Measurements from ENCODE around the gene S100PBP. TPM values are rescaled to one million over a fixed set of nuclear protein-coding genes. Genes with fewer than 3 reads are reported as not detected.
A peak's percentile ranks its signal among the peaks of the same experiment; 100 is the strongest.
"Not testable (repeated sequence)": the region's sequence is repeated elsewhere in the genome, so short reads cannot be mapped to it uniquely, and the experiment has no call there.

The S100PBP gene
- total RNA-seq, 2 experiments from 2014 or later, result 58.0 to 65.8 TPM

GRCh38 chr1:32797456-32797855 is 20.0 kb upstream of the S100PBP start:
- Mint-ChIP-seq H3K4me1 (peaks cover 63% of the 10 kb centered on the region), H3K4me3 (no peak overlapping the region), H3K36me3 (ENCODE audit: low read depth) (peaks cover 58% of the 10 kb centered on the region), H3K27ac (peak overlapping the region; percentile 52), H3K27me3 (no peaks in the 10 kb centered on the region), H3K9me3 (no peaks in the 10 kb centered on the region)
- CTCF ChIA-PET, result no interaction called here
- no peak for DNase-seq
- POLR2A ChIA-PET, result no interaction called here

GRCh38 chr1:32798191-32798590 is 19.3 kb upstream of the S100PBP start:
- Mint-ChIP-seq H3K27ac (peak overlapping the region; percentile 75), H3K4me3 (peak overlapping the region; percentile 1), H3K27me3 (no peaks in the 10 kb centered on the region), H3K9me3 (no peaks in the 10 kb centered on the region), H3K4me1 (peaks cover 61% of the 10 kb centered on the region), H3K36me3 (ENCODE audit: low read depth) (peaks cover 57% of the 10 kb centered on the region)
- no peak for DNase-seq
- POLR2A ChIA-PET, result no interaction called here
- CTCF ChIA-PET, result no interaction called here

GRCh38 chr1:32798679-32799416 is 18.6 kb upstream of the S100PBP start:
- Mint-ChIP-seq H3K4me3 (peak overlapping the region; percentile 5), H3K27me3 (no peaks in the 10 kb centered on the region), H3K27ac (peak overlapping the region; percentile 86), H3K9me3 (no peaks in the 10 kb centered on the region), H3K36me3 (ENCODE audit: low read depth) (peaks cover 54% of the 10 kb centered on the region), H3K4me1 (peaks cover 57% of the 10 kb centered on the region)
- ChIA-PET CTCF (interaction anchor here (0.5 kb wide), 2 partner anchors 101 to 162 kb away, joined by 3 to 5 read pairs; no protein-coding TSS in a partner anchor), POLR2A (no interaction called here)
- DNase-seq, result peak; percentile 38

- Mint-ChIP-seq H3K9me3 (no peaks in the 10 kb centered on the region), H3K4me1 (peaks cover 58% of the 10 kb centered on the region), H3K27ac (peak overlapping the region; percentile 84), H3K27me3 (no peaks in the 10 kb centered on the region), H3K36me3 (ENCODE audit: low read depth) (peaks cover 63% of the 10 kb centered on the region), H3K4me3 (peak overlapping the region; percentile 7)
- DNase-seq, result peak; percentile 57
- CTCF ChIA-PET, result no interaction called here
- POLR2A ChIA-PET, result no interaction called here
These were observed 16.2 kb upstream of the S100PBP start for GRCh38 chr1:32801096-32801715.

- POLR2A ChIA-PET, H3K27me3 Mint-ChIP-seq: not testable (repeated sequence)
These were observed 13.0 kb upstream of the S100PBP start for GRCh38 chr1:32804460-32804859.

GRCh38 chr1:32806290-32806689 is 11.2 kb upstream of the S100PBP start:
- ChIA-PET POLR2A (no interaction called here), CTCF (interaction anchor here (0.6 to 1.2 kb wide), 2 partner anchors 11 to 282 kb away, joined by 4 read pairs; partner anchors contain the start of genes S100PBP and YARS1)
- Mint-ChIP-seq H3K27ac (no peak overlapping the region), H3K36me3 (ENCODE audit: low read depth) (peaks cover 77% of the 10 kb centered on the region), H3K27me3 (no peaks in the 10 kb centered on the region), H3K4me1 (peaks cover 42% of the 10 kb centered on the region), H3K4me3 (no peak overlapping the region), H3K9me3 (no peaks in the 10 kb centered on the region)
- no peak for DNase-seq

More at GRCh38 chr1:32804460-32804859, 13.0 kb upstream of the S100PBP start:
- CTCF ChIA-PET, H3K9me3 Mint-ChIP-seq, DNase-seq, H3K27ac Mint-ChIP-seq, H3K4me3 Mint-ChIP-seq: not testable (repeated sequence)
- Mint-ChIP-seq H3K4me1 (peaks cover 48% of the 10 kb centered on the region), H3K36me3 (ENCODE audit: low read depth) (peaks cover 69% of the 10 kb centered on the region)

- Mint-ChIP-seq H3K27ac (no peak overlapping the region), H3K27me3 (no peaks in the 10 kb centered on the region), H3K4me1 (peaks cover 44% of the 10 kb centered on the region), H3K36me3 (ENCODE audit: low read depth) (peaks cover 77% of the 10 kb centered on the region), H3K4me3 (no peak overlapping the region), H3K9me3 (no peaks in the 10 kb centered on the region)
- CTCF ChIA-PET, result interaction anchor here (0.6 to 1.2 kb wide), 3 partner anchors 10 to 281 kb away, joined by 3 to 4 read pairs (median 4); partner anchors contain the start of genes S100PBP and YARS1
- DNase-seq, result no peak
- POLR2A ChIA-PET, result no interaction called here
These were observed 10.4 kb upstream of the S100PBP start for GRCh38 chr1:32806910-32807523.

- CTCF ChIA-PET, result no interaction called here
- POLR2A ChIA-PET, result no interaction called here
These were observed 8.9 kb upstream of the S100PBP start for GRCh38 chr1:32808580-32808979.

GRCh38 chr1:32810358-32810757 is 7.1 kb upstream of the S100PBP start:
- Mint-ChIP-seq H3K9me3 (no peaks in the 10 kb centered on the region), H3K4me1 (peaks cover 64% of the 10 kb centered on the region), H3K36me3 (ENCODE audit: low read depth) (peaks cover 82% of the 10 kb centered on the region), H3K27me3 (no peaks in the 10 kb centered on the region), H3K27ac (no peak overlapping the region), H3K4me3 (no peak overlapping the region)
- no peak for DNase-seq
- POLR2A ChIA-PET, result no interaction called here
- CTCF ChIA-PET, result interaction anchor here (1.4 kb wide), 1 partner anchor 8 kb away, joined by 4 read pairs; no protein-coding TSS in a partner anchor

More at GRCh38 chr1:32808580-32808979, 8.9 kb upstream of the S100PBP start:
- no peak for DNase-seq
- Mint-ChIP-seq H3K27ac (no peak overlapping the region), H3K4me1 (peaks cover 48% of the 10 kb centered on the region), H3K27me3 (no peaks in the 10 kb centered on the region), H3K36me3 (ENCODE audit: low read depth) (peaks cover 77% of the 10 kb centered on the region), H3K9me3 (no peaks in the 10 kb centered on the region), H3K4me3 (no peak overlapping the region)

- Mint-ChIP-seq H3K27ac (no peak overlapping the region), H3K4me3 (no peak overlapping the region), H3K9me3 (no peaks in the 10 kb centered on the region), H3K27me3 (no peaks in the 10 kb centered on the region), H3K4me1 (peaks cover 65% of the 10 kb centered on the region), H3K36me3 (ENCODE audit: low read depth) (peaks cover 79% of the 10 kb centered on the region)
- no peak for DNase-seq
- ChIA-PET POLR2A (no interaction called here), CTCF (interaction anchor here (1.4 kb wide), 1 partner anchor 9 kb away, joined by 4 read pairs; no protein-coding TSS in a partner anchor)
These were observed 6.2 kb upstream of the S100PBP start for GRCh38 chr1:32811265-32811664.

GRCh38 chr1:32811917-32812316 is 5.5 kb upstream of the S100PBP start:
- Mint-ChIP-seq H3K27me3 (no peaks in the 10 kb centered on the region), H3K27ac (no peak overlapping the region), H3K9me3 (no peaks in the 10 kb centered on the region), H3K4me1 (peaks cover 62% of the 10 kb centered on the region), H3K4me3 (no peak overlapping the region), H3K36me3 (ENCODE audit: low read depth) (peaks cover 78% of the 10 kb centered on the region)
- ChIA-PET CTCF (interaction anchor here (0.5 kb wide), 1 partner anchor 12 kb away, joined by 3 read pairs; no protein-coding TSS in a partner anchor), POLR2A (no interaction called here)
- DNase-seq, result no peak

GRCh38 chr1:32813941-32814739 is 3.3 kb upstream of the S100PBP start:
- ChIA-PET POLR2A (no interaction called here), CTCF (interaction anchor here (1.0 kb wide), 1 partner anchor 313 kb away, joined by 5 read pairs; no protein-coding TSS in a partner anchor)
- no peak for DNase-seq
- Mint-ChIP-seq H3K4me1 (peaks cover 60% of the 10 kb centered on the region), H3K4me3 (peak overlapping the region; percentile 14), H3K27me3 (no peaks in the 10 kb centered on the region), H3K9me3 (no peaks in the 10 kb centered on the region), H3K36me3 (ENCODE audit: low read depth) (peaks cover 71% of the 10 kb centered on the region), H3K27ac (no peak overlapping the region)
